Breast epithelium (tissue), 4 donors: ENCODE results near the gene PLCXD1. TPM values are rescaled to one million over a fixed set of nuclear protein-coding genes. Genes with fewer than 3 reads are reported as not detected.
"Not testable (repeated sequence)": the region's sequence is repeated elsewhere in the genome, so short reads cannot be mapped to it uniquely, and the experiment has no call there.

Experiments
- DNase-seq, 2 donors: peaks; one replicate each; pipeline ENCODE4 v3.0.0-alpha.2; 2019; ENCODE audit warnings: low spot score in 2 of 2
- H3K27ac ChIP-seq, 2 donors: fragments of 200-600 bp; sonication (generic) in 1 of 2; one replicate each; pipeline ENCODE4 v1.5.1; 2016 to 2019; ENCODE audit warnings: mild to moderate bottlenecking in 1 of 2
- H3K27me3 ChIP-seq, 2 donors: fragments of 200-600 bp; sonication (generic) in 1 of 2; one replicate each; pipeline versions ENCODE4 v1.5.1 to v1.6.0; 2017 to 2019; ENCODE audit warnings: control low read depth in 1 of 2, mild to moderate bottlenecking in 1 of 2
- H3K36me3 ChIP-seq: fragments of 200-600 bp; one replicate; pipeline ENCODE4 v1.5.1; 2019
- H3K4me1 ChIP-seq, 2 donors: fragments of 200-600 bp; sonication (generic); one replicate each; pipeline ENCODE4 v1.5.1; 2016 to 2019; ENCODE audit warnings: control low read depth in 1 of 2
- H3K4me3 ChIP-seq, 3 donors: fragments of 200-600 bp; sonication (generic); 1 replicate in 2 of 3; 2 replicates in 1 of 3; pipeline ENCODE4 v1.5.1; 2016 to 2019; ENCODE audit warnings: mild to moderate bottlenecking in 3 of 3, moderate library complexity in 2 of 3
- H3K9me3 ChIP-seq, 2 donors: fragments of 200-600 bp; sonication (generic) in 1 of 2; one replicate each; pipeline ENCODE4 v1.5.1; 2016 to 2019; ENCODE audit warnings: control low read depth in 1 of 2
- POLR2A ChIP-seq: fragments of 450-650 bp; IDR thresholded peaks from one replicate; pipeline ENCODE4 v1.6.1; 2016; ENCODE audit warnings: antibody characterized with exemption, mild to moderate bottlenecking, moderate library complexity
- POLR2AphosphoS5 ChIP-seq, 3 donors: sonication (generic); formaldehyde crosslinking; IDR thresholded peaks; one replicate each; pipeline ENCODE4 v1.6.1; 2017; ENCODE audit warnings: antibody characterized with exemption in 3 of 3
- intact Hi-C: fragments of 100-400 bp; cut with DNase I; formaldehyde crosslinking; loops from one replicate; pipeline ENCODE4 v1.15.1; 2023; ENCODE audit warnings: low total_unique reads
- total RNA-seq, 3 donors: library from RNA; depleted of rRNA; stranded (reverse); fragments of >200 nt; gene quantifications; one replicate each; pipeline ENCODE4 v1.1.0, GENCODE V29; 2016
- TF ChIP-seq, protein P1 (sequence below), 3 donors: fragments of 450-650 bp; IDR thresholded peaks; one replicate each; pipeline ENCODE4 v1.5.1; 2016 to 2017; ENCODE audit warnings: antibody characterized with exemption in 3 of 3, mild to moderate bottlenecking in 3 of 3, moderate library complexity in 3 of 3

PLCXD1 gene
- total RNA-seq, 3 donors from 2014 or later = 10.5 to 15.5 (median 12.3) TPM

DNA sequence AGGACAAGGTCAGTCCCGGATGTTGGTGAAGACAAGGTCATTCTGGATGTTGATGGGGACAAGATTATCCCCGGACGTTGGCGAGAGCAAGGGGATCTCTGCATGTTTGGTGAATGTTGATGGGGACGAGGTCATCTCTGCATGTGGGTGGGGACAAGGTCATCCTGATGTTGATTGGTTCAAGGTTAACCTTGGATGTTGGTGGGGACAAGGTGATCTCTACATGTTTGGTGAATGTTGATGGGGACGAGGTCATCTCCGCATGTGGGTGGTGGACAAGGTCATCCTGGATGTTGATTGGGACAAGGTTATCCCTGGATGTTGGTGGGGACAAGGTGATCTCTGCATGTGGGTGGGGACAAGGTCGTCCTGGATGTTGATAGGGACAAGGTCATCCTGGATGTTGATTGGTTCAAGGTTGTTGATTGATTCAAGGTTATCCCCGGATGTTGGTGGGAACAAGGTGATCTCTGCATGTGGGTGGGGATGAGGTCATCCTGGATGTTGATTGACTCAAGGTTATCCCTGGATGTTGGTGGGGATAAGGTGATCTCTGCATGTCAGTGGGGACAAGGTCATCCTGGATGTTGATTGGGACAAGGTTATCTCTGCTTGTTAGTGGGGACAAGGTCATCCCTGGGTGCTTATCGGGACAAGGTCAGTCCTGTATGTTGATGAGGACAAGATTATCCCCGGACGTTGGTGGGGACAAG, 28.8 kb upstream of the PLCXD1 start:
- H3K4me3 ChIP-seq = no peak overlapping the region
- no peaks in the 10 kb centered on the region for H3K27me3 ChIP-seq
- intact Hi-C loops = no loop called here
- TF ChIP-seq, protein P1, sequence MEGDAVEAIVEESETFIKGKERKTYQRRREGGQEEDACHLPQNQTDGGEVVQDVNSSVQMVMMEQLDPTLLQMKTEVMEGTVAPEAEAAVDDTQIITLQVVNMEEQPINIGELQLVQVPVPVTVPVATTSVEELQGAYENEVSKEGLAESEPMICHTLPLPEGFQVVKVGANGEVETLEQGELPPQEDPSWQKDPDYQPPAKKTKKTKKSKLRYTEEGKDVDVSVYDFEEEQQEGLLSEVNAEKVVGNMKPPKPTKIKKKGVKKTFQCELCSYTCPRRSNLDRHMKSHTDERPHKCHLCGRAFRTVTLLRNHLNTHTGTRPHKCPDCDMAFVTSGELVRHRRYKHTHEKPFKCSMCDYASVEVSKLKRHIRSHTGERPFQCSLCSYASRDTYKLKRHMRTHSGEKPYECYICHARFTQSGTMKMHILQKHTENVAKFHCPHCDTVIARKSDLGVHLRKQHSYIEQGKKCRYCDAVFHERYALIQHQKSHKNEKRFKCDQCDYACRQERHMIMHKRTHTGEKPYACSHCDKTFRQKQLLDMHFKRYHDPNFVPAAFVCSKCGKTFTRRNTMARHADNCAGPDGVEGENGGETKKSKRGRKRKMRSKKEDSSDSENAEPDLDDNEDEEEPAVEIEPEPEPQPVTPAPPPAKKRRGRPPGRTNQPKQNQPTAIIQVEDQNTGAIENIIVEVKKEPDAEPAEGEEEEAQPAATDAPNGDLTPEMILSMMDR (IDR thresholded peaks at IDR 0.05) = no peak
- no peak for TF ChIP-seq POLR2A
- no peak for TF ChIP-seq POLR2AphosphoS5 (IDR thresholded peaks at IDR 0.05)
- DNase-seq = no peak
- H3K36me3 ChIP-seq = no peaks in the 10 kb centered on the region
- H3K4me1 ChIP-seq = no peaks in the 10 kb centered on the region
- H3K27ac ChIP-seq = no peak overlapping the region
- no peaks in the 10 kb centered on the region for H3K9me3 ChIP-seq

DNA sequence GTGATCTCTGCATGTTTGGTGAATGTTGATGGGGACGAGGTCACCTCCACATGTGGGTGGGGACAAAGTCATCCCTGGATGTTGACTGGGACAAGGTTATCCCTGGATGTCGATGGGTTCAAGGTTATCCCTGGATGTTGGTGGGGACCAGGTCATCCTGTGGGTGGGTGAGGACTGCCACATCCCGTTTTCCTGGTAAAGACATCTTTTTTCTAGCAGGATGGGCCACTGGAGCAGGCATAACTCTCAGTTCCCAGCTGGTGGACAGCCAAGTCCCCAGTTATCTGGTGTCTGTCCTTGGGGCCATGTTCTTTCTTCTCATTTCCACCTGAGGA, 28.3 kb upstream of the PLCXD1 start:
- no peak for DNase-seq
- H3K9me3 ChIP-seq = no peaks in the 10 kb centered on the region
- intact Hi-C loops = no loop called here
- H3K4me3 ChIP-seq = no peak overlapping the region
- H3K27ac ChIP-seq = no peak overlapping the region
- TF ChIP-seq, protein P1 (IDR thresholded peaks at IDR 0.05) = no peak
- TF ChIP-seq POLR2A (no peak), POLR2AphosphoS5 (IDR thresholded peaks at IDR 0.05) (no peak)
- H3K4me1 ChIP-seq = no peaks in the 10 kb centered on the region
- H3K27me3 ChIP-seq = peaks cover 0 to 4% of the 10 kb centered on the region in 2 donors
- no peaks in the 10 kb centered on the region for H3K36me3 ChIP-seq

DNA sequence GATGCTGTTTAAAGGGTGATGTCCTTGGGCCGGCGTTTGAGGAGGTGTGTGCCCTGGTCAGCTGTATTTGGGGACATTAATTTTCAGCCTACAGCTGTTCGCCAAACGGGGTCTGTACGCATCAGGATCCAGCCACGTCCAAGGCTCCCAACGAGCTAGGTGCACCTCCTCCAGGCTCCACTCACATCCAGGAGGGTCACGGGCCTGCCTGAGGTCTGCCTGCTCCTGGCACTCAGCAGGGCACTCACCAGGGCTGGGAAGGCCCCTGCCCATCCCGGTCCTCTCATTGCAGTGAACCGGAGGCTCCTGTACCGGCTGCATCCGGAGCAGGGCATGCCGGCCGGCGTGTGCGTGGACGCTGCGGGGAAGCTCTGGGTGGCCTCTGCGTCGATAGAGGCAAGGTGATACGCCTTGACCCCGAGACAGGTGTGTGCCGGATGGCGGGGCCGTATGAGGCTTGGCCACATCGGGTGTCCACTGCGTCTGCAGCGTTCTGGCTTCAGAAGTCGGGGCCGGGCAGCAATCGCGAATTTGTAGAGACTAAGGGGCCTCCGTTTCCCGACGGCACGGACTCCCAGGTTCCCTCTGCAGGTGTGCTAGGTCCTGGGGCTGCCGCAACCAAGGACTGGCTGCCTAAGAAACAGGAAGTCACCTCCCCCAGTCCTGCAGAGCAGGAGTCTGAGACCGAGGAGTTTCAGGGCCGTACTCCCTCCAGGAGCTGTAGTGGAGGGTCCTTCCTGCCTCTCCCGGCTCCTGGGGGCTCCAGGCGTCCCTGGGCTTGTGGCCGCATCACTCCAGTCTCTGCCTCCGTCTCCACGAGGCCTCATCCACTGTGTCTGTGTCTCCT, 27.5 kb upstream of the PLCXD1 start:
- Histone ChIP-seq H3K27me3 (peaks cover 0 to 12% of the 10 kb centered on the region in 2 donors), H3K4me3 (no peak overlapping the region), H3K36me3 (no peaks in the 10 kb centered on the region), H3K27ac (no peak overlapping the region), H3K4me1 (no peaks in the 10 kb centered on the region), H3K9me3 (no peaks in the 10 kb centered on the region)
- intact Hi-C loops = no loop called here
- DNase-seq = no peak
- TF ChIP-seq, protein P1 (IDR thresholded peaks at IDR 0.05) = no peak
- no peak for TF ChIP-seq POLR2AphosphoS5 (IDR thresholded peaks at IDR 0.05)
- no peak for TF ChIP-seq POLR2A

DNA sequence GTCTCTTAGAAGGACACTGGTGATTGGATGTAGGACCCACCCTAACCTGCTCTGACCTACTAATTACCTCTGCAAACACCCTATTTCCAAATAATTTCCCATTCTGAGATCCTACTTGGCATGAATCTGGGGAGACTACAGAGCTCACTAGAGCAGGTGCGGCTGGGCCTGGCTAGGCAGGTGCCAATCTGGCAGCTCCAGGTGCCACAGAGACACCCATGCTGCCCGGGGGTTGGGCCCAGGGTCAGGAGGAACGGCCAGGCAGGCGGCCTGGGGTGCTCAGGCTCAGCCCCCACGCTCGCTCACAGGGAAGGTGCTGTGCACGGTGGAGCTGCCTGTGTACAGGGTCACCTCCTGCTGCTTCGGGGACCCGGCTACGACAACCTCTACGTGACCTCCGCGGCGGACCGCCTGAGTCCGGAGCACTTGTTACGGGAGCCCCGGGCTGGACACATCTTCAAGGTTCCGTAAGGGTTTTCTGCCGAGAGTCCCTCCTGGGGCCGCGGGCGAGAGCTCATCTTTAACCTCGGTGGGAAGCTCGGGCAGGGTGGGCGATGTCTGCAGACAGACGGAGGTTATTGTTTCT, 26.5 kb upstream of the PLCXD1 start:
- no peaks in the 10 kb centered on the region for H3K9me3 ChIP-seq
- H3K4me3 ChIP-seq = no peak overlapping the region
- H3K36me3 ChIP-seq = no peaks in the 10 kb centered on the region
- peaks cover 0 to 12% of the 10 kb centered on the region in 2 donors for H3K27me3 ChIP-seq
- no peaks in the 10 kb centered on the region for H3K4me1 ChIP-seq
- DNase-seq = peak in 1 of 2 donors; percentile 7
- intact Hi-C loops = no loop called here
- TF ChIP-seq POLR2AphosphoS5 (IDR thresholded peaks at IDR 0.05) (no peak), POLR2A (no peak)
- TF ChIP-seq, protein P1 (IDR thresholded peaks at IDR 0.05) = no peak
- no peak overlapping the region for H3K27ac ChIP-seq

DNA sequence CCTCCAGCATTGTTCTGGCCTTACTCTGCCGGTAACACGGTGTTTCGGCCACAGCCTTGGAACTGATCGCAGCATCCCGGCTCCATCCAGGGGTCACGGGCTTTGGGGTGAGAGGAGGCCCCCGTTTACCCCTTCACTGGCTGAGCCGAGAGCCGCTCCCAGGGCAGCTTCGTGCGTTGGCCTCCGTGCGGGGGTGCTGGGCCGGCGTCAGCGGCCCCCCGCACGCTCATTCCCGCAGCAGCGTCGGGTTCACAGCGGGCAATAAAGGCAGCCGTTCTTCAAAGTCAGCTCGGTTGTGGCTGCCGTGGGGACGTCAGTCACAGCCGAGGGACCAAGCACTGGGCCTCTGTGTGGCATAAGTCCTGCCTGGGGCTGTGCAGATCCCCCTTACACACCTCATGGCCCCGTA, 25.3 kb upstream of the PLCXD1 start:
- no peaks in the 10 kb centered on the region for H3K4me1 ChIP-seq
- H3K4me3 ChIP-seq = no peak overlapping the region
- DNase-seq = peak in 1 of 2 donors; percentile 12
- H3K27me3 ChIP-seq = peaks cover 0 to 13% of the 10 kb centered on the region in 2 donors
- no peak for TF ChIP-seq POLR2AphosphoS5 (IDR thresholded peaks at IDR 0.05)
- TF ChIP-seq, protein P1 (IDR thresholded peaks at IDR 0.05) = no peak
- no peak for TF ChIP-seq POLR2A
- H3K9me3 ChIP-seq = no peaks in the 10 kb centered on the region
- H3K36me3 ChIP-seq = no peaks in the 10 kb centered on the region
- intact Hi-C loops = no loop called here
- no peak overlapping the region for H3K27ac ChIP-seq

DNA sequence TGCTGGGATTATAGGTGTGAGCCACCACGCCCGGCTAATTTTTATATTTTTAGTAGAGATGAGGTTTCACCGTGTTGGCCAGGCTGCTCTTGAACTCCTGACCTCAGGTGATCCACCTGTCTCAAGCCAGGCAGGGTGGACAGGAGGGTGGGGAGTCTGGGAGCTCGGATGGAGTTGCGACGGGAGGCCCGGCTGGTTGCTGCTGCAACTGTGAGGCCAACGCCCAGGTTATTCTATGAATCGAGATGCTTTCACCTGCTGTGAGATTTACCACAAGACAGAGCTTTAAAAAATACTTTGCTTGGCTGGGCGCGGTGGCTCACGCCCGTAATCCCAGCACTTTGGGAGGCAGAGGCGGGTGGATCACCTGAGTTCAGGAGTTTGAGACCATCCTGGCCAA, 24.1 kb upstream of the PLCXD1 start:
- H3K36me3 ChIP-seq, H3K27ac ChIP-seq, intact Hi-C loops, H3K4me3 ChIP-seq, H3K9me3 ChIP-seq, H3K4me1 ChIP-seq: not testable (repeated sequence)
- DNase-seq = peak in 1 of 2 donors; percentile 13
- H3K27me3 ChIP-seq = peaks cover 0 to 16% of the 10 kb centered on the region in 2 donors
